Measurements from ENCODE around the gene PARVA.

DNA sequence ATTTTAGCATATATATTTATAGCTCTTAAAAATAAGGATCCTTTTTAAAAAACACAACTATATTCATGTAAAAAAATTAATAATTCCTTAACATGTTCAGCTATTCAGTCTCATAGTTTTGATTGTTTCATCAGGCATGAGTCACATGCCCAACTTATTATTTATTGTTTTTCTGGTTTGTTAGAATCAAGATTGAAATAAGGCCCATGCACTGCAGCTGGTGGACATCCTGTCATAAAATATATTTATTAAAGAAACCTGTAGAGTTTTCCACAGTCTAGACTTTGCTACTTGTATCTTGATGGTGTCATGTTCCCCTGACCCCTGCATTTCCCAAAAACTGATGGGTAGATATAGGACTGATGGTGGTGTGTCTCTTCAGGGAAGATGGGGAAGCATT lies 77.4 kb downstream of the PARVA start:
- TF ChIP-seq, protein P1, sequence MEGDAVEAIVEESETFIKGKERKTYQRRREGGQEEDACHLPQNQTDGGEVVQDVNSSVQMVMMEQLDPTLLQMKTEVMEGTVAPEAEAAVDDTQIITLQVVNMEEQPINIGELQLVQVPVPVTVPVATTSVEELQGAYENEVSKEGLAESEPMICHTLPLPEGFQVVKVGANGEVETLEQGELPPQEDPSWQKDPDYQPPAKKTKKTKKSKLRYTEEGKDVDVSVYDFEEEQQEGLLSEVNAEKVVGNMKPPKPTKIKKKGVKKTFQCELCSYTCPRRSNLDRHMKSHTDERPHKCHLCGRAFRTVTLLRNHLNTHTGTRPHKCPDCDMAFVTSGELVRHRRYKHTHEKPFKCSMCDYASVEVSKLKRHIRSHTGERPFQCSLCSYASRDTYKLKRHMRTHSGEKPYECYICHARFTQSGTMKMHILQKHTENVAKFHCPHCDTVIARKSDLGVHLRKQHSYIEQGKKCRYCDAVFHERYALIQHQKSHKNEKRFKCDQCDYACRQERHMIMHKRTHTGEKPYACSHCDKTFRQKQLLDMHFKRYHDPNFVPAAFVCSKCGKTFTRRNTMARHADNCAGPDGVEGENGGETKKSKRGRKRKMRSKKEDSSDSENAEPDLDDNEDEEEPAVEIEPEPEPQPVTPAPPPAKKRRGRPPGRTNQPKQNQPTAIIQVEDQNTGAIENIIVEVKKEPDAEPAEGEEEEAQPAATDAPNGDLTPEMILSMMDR (conservative IDR thresholded peaks at IDR 0.05 in 1 of 2, IDR thresholded peaks at IDR 0.05 in 1 of 2; ENCODE audit: low read depth in 1 of 2, low read length in 2 of 2), result no peak
- TF ChIP-seq EZH2 (IDR thresholded peaks at IDR 0.05; ENCODE audit: low read length, missing control alignments), result no peak
